Calu3 (cell line): ENCODE results near the gene CD86. TPM values are rescaled to one million over a fixed set of nuclear protein-coding genes. Genes with fewer than 3 reads are reported as not detected.

Source experiments
- BruUV-seq: library from RNA; stranded (reverse); fragments of 400-500 nt; replicated peaks from 2 replicates; lab custom pipeline; 2021; lab: Mats Ljungman, UMichigan
- CTCF ChIA-PET: fragments of 300-600 bp; sonication (Branson Sonifier 250); formaldehyde crosslinking; loops from one replicate; lab custom pipeline; 2022; ENCODE audit warnings: antibody characterized with exemption; lab: Charles Lee
- DNase-seq: peaks from one replicate; pipeline ENCODE4 v3.0.0; 2022
- H3K27ac Mint-ChIP-seq: one replicate; pipeline ENCODE4 v1.8.0; 2022; ENCODE audit warnings: mixed read lengths; ENCODE audit not compliant: unreplicated experiment
- H3K27me3 Mint-ChIP-seq: one replicate; pipeline ENCODE4 v1.8.0; 2022; ENCODE audit warnings: mixed read lengths; ENCODE audit not compliant: unreplicated experiment
- H3K36me3 Mint-ChIP-seq: one replicate; pipeline ENCODE4 v1.8.0; 2022; ENCODE audit warnings: mild to moderate bottlenecking, moderate library complexity, mixed read lengths; ENCODE audit not compliant: insufficient read depth, unreplicated experiment
- H3K4me1 Mint-ChIP-seq: one replicate; pipeline ENCODE4 v1.8.0; 2022; ENCODE audit warnings: mild to moderate bottlenecking, low read depth, mixed read lengths; ENCODE audit not compliant: unreplicated experiment
- H3K4me3 Mint-ChIP-seq: one replicate; pipeline ENCODE4 v1.8.0; 2022; ENCODE audit warnings: mild to moderate bottlenecking, low read depth, moderate library complexity, mixed read lengths; ENCODE audit not compliant: unreplicated experiment
- H3K9me3 Mint-ChIP-seq: one replicate; pipeline ENCODE4 v1.8.0; 2022; ENCODE audit warnings: low read depth, mixed read lengths; ENCODE audit not compliant: unreplicated experiment
- CTCF ChIP-seq: fragments of 200-600 bp; IDR thresholded peaks from one replicate; pipeline ENCODE4 v1.8.0; 2022; ENCODE audit warnings: antibody characterized with exemption; ENCODE audit not compliant: unreplicated experiment
- intact Hi-C: fragments of 100-400 bp; cut with micrococcal nuclease; formaldehyde crosslinking; loops from one replicate; pipeline ENCODE4 v1.10.0; 2022; ENCODE audit not compliant: unreplicated experiment
- total RNA-seq: library from RNA; stranded (reverse); gene quantifications from 2 replicates; pipeline ENCODE4 v1.2.3, GENCODE V29; 2022

Gene CD86
- total RNA-seq, 1 experiment from 2014 or later: not detected

- H3K27me3 Mint-ChIP-seq: no peaks in the 10 kb centered on the region
- intact Hi-C loops: no loop called here
- no peaks in the 10 kb centered on the region for H3K9me3 Mint-ChIP-seq
- H3K27ac Mint-ChIP-seq: no peak overlapping the region
- no peaks in the 10 kb centered on the region for H3K36me3 Mint-ChIP-seq
- TF ChIP-seq CTCF: no peak
- DNase-seq: no peak
- no TSS peak for BruUV-seq
- CTCF ChIA-PET: interaction anchor here (0.5 kb wide), 1 partner anchor 59 kb away, joined by 3 read pairs; no protein-coding TSS in a partner anchor
- H3K4me1 Mint-ChIP-seq: no peaks in the 10 kb centered on the region
- H3K4me3 Mint-ChIP-seq: no peak overlapping the region
These were observed 9.2 kb downstream of the CD86 start for GRCh38 chr3:122064326-122064725.

- Mint-ChIP-seq H3K27ac (no peak overlapping the region), H3K9me3 (no peaks in the 10 kb centered on the region), H3K27me3 (no peaks in the 10 kb centered on the region), H3K4me3 (no peak overlapping the region), H3K4me1 (no peaks in the 10 kb centered on the region), H3K36me3 (no peaks in the 10 kb centered on the region)
- BruUV-seq: no TSS peak
- intact Hi-C loops: no loop called here
- CTCF ChIA-PET: no interaction called here
- no peak for TF ChIP-seq CTCF
- DNase-seq: no peak
These were observed 11.4 kb downstream of the CD86 start for GRCh38 chr3:122066331-122067213.

- Mint-ChIP-seq H3K27ac (no peak overlapping the region), H3K9me3 (no peaks in the 10 kb centered on the region), H3K36me3 (no peaks in the 10 kb centered on the region), H3K27me3 (no peaks in the 10 kb centered on the region), H3K4me1 (no peaks in the 10 kb centered on the region), H3K4me3 (no peak overlapping the region)
- TF ChIP-seq CTCF: no peak
- intact Hi-C loops: no loop called here
- no peak for DNase-seq
- no TSS peak for BruUV-seq
- CTCF ChIA-PET: no interaction called here
These were observed 12.0 kb downstream of the CD86 start for GRCh38 chr3:122067214-122067550.

GRCh38 chr3:122067588-122068240 lies 12.6 kb downstream of the CD86 start:
- Mint-ChIP-seq H3K4me3 (no peak overlapping the region), H3K27me3 (no peaks in the 10 kb centered on the region), H3K9me3 (no peaks in the 10 kb centered on the region), H3K36me3 (no peaks in the 10 kb centered on the region), H3K27ac (no peak overlapping the region), H3K4me1 (no peaks in the 10 kb centered on the region)
- no TSS peak for BruUV-seq
- no peak for DNase-seq
- TF ChIP-seq CTCF: no peak
- intact Hi-C loops: no loop called here
- CTCF ChIA-PET: no interaction called here
